NCI-H1092 (cell line): ENCODE results near the gene CMSS1.

Experiments used
- DNase-seq: peaks from one replicate; lab custom pipeline; 2025; lab: John Stamatoyannopoulos, UW

CMSS1 gene

GRCh38 chr3:100230710-100231109 lies 413.0 kb downstream of the CMSS1 start:
- no peak for DNase-seq
